PC-3 (cell line): Measurements from ENCODE around the gene DGUOK.

Experiments used
- EZH2 ChIP-seq: fragments of 300-600 bp; sonication (generic); IDR thresholded peaks from one replicate; pipeline ENCODE4 v1.6.1; 2017; ENCODE audit warnings: antibody characterized with exemption, mild to moderate bottlenecking, low read length; ENCODE audit not compliant: unreplicated experiment
- TF ChIP-seq, protein P1 (sequence below): fragments of 300-600 bp; sonication (generic); conservative IDR thresholded peaks from 2 replicates; pipeline ENCODE4 v1.5.1; 2017; ENCODE audit warnings: antibody characterized with exemption, low read depth, mild to moderate bottlenecking, low read length

DNA sequence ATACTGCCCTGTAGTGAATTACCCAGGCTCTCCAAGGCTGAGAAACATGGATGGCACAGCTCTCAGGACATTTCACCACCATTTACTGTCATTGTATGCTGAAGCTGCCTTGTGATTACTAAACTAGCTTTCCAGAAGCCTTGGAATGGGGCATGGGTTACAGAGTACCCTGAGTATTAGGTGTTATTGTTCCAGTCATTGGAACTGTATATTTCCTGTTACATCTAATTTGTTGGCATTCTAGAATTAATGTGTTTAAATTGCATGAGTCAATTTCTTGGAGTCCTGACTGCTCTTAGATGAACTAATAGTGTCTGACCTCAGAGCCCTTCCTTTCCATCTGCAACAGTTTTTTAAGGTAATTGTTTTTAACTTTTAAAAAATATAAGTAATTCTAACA, 9.0 kb downstream of the DGUOK start:
- TF ChIP-seq, protein P1, sequence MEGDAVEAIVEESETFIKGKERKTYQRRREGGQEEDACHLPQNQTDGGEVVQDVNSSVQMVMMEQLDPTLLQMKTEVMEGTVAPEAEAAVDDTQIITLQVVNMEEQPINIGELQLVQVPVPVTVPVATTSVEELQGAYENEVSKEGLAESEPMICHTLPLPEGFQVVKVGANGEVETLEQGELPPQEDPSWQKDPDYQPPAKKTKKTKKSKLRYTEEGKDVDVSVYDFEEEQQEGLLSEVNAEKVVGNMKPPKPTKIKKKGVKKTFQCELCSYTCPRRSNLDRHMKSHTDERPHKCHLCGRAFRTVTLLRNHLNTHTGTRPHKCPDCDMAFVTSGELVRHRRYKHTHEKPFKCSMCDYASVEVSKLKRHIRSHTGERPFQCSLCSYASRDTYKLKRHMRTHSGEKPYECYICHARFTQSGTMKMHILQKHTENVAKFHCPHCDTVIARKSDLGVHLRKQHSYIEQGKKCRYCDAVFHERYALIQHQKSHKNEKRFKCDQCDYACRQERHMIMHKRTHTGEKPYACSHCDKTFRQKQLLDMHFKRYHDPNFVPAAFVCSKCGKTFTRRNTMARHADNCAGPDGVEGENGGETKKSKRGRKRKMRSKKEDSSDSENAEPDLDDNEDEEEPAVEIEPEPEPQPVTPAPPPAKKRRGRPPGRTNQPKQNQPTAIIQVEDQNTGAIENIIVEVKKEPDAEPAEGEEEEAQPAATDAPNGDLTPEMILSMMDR: no peak
- TF ChIP-seq EZH2: no peak
